HG03175 (cell line): ENCODE measurements around the gene INSC.

Experiments
- ATAC-seq: cut with Tn5 transposase; IDR thresholded peaks from one replicate; pipeline ENCODE4 v1.9.1; 2021; ENCODE audit warnings: mild to moderate bottlenecking, moderate library complexity; ENCODE audit not compliant: unreplicated experiment

The INSC gene

DNA sequence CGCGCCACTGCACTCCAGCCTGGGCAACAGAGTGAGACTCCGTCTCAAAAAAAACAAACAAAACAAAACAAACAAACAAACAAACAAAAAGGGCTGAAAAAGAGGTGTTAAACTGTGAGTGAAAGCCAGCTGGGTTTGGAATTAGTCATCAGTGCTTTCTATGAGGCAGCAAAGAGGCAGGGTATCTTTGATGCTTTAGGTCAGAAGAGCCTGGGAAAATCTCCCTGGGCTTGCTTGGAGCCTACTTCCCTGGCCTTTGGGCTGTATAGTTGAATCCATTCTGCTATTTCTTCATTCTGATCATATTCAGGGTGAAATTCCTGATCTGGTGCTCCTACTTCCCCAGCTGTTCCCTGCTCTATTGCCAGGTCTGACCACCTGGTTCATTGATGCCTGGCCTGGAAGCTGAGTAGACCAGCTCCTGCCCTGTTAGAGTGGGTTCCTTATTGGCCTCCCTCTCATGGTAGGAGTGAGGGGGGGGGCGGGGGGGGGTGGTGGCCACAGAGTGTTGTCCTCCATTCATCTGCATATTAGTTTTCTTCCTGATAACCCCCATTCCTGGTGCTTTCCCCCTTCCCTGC lies 65.6 kb downstream of the INSC start:
- ATAC-seq: peak; percentile 83

GRCh38 chr11:15182372-15182771 lies 67.6 kb downstream of the INSC start:
- no peak for ATAC-seq

DNA sequence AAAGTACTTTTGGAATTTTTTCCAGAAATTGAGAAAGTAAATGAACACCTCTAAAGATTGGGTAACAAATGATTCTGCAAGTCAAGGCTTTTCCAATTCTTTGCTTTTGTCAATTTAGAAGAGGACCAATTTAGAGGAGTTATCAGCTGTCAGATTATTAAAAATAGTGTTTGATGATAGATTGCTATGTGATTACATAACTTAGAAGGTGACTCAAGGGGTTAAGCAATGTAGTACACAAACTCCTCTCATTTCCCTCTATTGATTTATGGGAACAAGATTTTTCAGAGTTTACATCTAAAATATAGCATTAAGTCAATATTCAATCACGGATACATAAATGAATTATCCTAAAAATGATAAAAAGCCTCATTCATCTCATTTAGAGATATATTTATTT lies 70.3 kb downstream of the INSC start:
- no peak for ATAC-seq

GRCh38 chr11:15186146-15186545 lies 71.4 kb downstream of the INSC start:
- ATAC-seq: no peak

DNA sequence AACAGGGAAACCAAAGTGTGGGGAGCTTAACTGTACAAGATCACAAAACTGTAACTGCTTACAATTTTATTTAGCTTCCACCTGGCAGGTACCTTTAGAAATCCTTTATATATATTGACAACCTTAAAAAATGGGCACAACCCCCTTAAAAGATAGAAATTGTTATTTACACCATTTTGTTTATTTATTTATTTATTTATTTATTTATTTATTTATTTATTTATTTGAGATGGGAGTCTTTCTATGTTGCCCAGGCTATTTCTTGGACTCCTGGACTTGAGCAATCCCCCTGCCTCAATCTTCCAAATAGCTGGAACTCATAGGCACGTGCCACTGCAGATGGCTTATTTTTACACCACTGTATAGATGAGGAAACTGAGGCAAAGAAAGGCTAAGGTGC lies 74.5 kb downstream of the INSC start:
- ATAC-seq: no peak

GRCh38 chr11:15189641-15190365 lies 75.1 kb downstream of the INSC start:
- ATAC-seq: no peak

DNA sequence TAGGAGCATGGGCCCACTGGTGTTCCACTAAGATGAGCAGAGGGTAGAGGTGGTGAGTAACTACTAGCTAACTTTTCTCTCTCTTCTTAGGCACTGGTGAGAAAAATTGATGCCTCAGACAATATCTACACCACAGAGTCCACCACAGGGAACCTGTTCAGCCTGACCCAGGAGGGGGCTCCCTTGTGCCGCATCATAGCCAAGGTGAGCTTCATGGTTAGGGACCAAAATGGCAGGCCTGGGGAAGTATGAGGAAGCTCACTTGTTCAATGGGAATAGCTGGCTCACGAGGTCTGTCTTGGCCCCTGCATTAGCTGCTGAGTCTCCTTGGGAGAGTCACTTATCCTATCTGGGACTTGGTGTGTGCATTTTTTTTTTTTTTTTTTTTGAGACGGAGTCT lies 75.9 kb downstream of the INSC start:
- no peak for ATAC-seq

- no peak for ATAC-seq
Observed at GRCh38 chr11:15192005-15192556, 77.4 kb downstream of the INSC start.

GRCh38 chr11:15194671-15195415 lies 80.1 kb downstream of the INSC start:
- ATAC-seq: no peak

DNA sequence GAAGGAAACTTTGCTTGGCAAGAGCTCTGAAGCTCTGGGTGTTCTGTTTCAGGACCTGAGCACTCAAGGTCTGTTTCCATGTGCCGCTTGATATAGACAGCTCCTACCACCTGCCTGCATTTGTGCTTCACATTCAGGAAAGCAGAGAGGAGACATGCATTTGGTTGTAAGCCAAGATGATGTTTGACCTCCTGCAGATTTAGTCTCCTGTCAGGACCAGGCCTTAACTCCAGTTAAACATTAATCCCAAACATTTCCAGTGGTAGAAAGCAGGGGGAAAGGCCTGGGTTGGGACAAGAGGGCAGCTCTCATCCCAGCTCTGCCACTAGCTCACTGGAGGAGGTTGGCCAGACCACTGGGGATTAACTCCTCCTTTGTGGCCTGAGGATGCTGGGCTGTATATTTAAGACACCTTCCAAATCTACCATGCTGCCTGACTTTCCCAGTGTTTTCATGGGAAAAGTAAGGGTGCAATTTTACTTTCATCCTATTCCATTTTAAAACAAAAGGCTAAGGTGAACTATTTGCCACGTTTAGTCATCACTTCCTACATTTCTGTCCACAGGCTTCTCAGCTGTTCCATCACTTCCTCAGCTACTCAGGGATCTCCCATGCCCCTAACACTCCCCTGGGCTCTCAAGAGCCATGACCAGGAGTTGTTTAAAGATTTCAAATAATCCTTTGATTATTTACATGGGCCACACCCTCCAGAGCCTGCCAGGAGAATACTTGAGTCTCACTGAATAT lies 80.9 kb downstream of the INSC start:
- no peak for ATAC-seq

GRCh38 chr11:15196704-15197103 lies 82.0 kb downstream of the INSC start:
- ATAC-seq: no peak

- no peak for ATAC-seq
Observed at GRCh38 chr11:15197696-15198095, 83.0 kb downstream of the INSC start.

DNA sequence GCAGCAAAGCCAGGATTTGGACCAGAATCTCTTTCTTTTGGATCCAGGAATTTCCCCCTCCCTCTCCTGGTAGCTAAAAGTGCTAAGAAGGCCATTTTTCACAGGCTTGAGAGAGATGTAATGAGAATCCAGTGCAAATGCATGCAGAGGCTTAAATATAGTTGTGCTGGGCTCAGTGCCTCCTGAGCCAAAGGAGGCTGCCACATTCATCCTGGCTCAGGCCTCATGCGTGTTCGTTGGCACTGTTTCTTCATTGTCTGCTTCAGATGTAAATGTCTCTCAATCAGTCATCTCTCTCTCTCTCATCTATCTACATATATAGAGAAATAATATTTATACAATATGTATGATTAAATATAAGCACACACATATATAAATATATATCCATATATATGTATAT lies 83.6 kb downstream of the INSC start:
- ATAC-seq: no peak

GRCh38 chr11:15199693-15200092 lies 85.0 kb downstream of the INSC start:
- no peak for ATAC-seq

GRCh38 chr11:15200696-15201095 lies 86.0 kb downstream of the INSC start:
- ATAC-seq: no peak

DNA sequence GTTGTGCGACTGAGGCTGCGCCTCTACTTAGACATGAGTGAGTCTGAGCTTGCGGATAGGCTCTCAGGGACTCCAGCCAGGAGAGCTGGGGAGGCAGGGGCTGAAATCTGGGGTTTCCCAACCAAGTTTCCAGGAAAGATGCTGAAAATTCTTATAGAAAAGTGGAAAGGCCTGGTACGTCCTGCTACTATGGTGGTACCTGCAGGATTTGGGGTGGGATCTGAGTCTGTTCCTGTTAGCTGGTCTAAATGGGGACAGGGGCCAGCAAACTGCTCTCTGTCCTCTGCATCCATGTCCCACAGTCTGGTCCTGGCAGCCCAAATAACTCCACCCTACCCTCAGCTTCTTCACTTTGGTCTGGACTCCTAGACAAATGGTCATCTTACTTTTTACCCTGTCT lies 86.9 kb downstream of the INSC start:
- ATAC-seq: no peak

DNA sequence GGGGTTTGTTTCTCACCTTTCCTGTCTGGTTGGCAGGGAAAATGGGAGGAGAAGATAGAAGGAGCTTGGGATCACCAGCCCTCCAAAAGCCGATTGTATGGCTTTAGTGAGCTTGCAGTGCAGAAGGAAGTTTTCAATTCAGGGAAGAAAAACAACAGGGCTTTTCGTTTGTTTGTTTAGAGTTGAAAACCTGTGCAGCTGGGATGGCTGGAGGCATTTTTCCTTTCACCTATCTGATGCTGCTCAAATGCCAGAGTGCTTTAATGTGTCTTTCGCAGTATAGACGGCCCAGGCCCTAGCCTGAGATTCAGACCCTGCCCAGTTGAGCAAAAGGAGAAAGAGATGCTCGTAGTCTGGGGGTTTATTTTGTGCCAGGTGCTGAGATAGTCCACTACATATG lies 87.9 kb downstream of the INSC start:
- no peak for ATAC-seq

GRCh38 chr11:15204711-15205110 lies 90.0 kb downstream of the INSC start:
- ATAC-seq: no peak

DNA sequence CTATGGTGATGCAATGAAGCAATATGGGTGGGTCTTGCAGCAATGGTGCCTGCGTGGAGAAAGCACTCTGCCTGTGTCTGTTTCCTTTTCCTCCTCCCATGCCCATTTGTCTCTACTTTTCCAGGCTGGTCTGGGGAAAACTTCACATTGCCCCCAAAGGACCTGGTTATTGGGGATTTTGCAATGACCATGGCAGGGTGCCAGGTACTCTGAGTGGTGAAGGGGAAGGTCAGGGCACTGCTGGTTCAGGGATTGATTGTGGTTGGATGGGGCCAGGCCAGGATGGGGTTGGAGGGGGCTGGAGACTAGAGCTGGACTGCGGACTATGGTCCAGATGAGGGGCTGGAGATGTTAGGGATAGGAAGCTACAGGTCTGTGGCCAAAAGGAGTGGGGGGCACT lies 92.1 kb downstream of the INSC start:
- ATAC-seq: no peak

GRCh38 chr11:15208378-15209222 lies 93.9 kb downstream of the INSC start:
- ATAC-seq: peak; percentile 93
